RWPE1 (cell line): ENCODE results near the gene CAVIN1.

Experiments
- CTCF ChIA-PET: fragments of 350-600 bp; sonication (Branson Sonifier 250); formaldehyde crosslinking; extraction: SDS; loops from one replicate; lab custom pipeline; 2021; lab: Yijun Ruan, JAX
- POLR2A ChIA-PET: fragments of 400-600 bp; formaldehyde crosslinking; extraction: SDS; loops from one replicate; lab custom pipeline; 2020; ENCODE audit warnings: antibody characterized with exemption; ENCODE audit not compliant: low non-redundant PET; lab: Yijun Ruan, JAX
- DNase-seq: peaks from one replicate; pipeline ENCODE4 v3.0.0; 2012; ENCODE audit warnings: low spot score
- H3K27ac ChIP-seq: fragments of 450-650 bp; 2 replicates; pipeline ENCODE4 v1.5.1; 2017
- CTCF ChIP-seq: fragments of 450-650 bp; conservative IDR thresholded peaks from 2 replicates; pipeline ENCODE4 v1.5.1; 2017; ENCODE audit warnings: low read depth, mild to moderate bottlenecking

Gene CAVIN1

GRCh38 chr17:42422958-42423712 is at the start of gene CAVIN1:
TSS of gene CAVIN1 (minus strand) at chr17:42423256. CDS start at chr17:42423097, 159 bp downstream.
- CTCF ChIA-PET: interaction anchor here (0.5 to 1.5 kb wide), 6 partner anchors 17 to 1514 kb away, joined by 3 to 9 read pairs (median 4); partner anchors contain the start of gene NAGLU
- H3K27ac ChIP-seq: peak within 1 kb of the TSS; percentile 98
- POLR2A ChIA-PET: interaction anchor here (0.5 to 1.7 kb wide), 7 partner anchors 10 to 109 kb away, joined by 3 to 11 read pairs (median 6); partner anchors contain the start of gene STAT3
- TF ChIP-seq CTCF: no peak
- peak; percentile 99 for DNase-seq

- no peak for DNase-seq
- TF ChIP-seq CTCF: no peak
- no peak overlapping the region for H3K27ac ChIP-seq
- POLR2A ChIA-PET: no interaction called here
- CTCF ChIA-PET: no interaction called here
These were observed 44.8 kb upstream of the CAVIN1 start for GRCh38 chr17:42467889-42468288.

- CTCF ChIA-PET: no interaction called here
- no peak for TF ChIP-seq CTCF
- no peak for DNase-seq
- POLR2A ChIA-PET: no interaction called here
- H3K27ac ChIP-seq: no peak overlapping the region
These were observed 40.9 kb upstream of the CAVIN1 start for GRCh38 chr17:42463976-42464400.

- ChIA-PET CTCF (interaction anchor here (0.6 to 1.1 kb wide), 6 partner anchors 29 to 186 kb away, joined by 3 to 4 read pairs (median 3); no protein-coding TSS in a partner anchor), POLR2A (no interaction called here)
- no peak for TF ChIP-seq CTCF
- no peak overlapping the region for H3K27ac ChIP-seq
- no peak for DNase-seq
These were observed 37.3 kb upstream of the CAVIN1 start for GRCh38 chr17:42460371-42460770.

- peak; percentile 41 for DNase-seq
- POLR2A ChIA-PET: no interaction called here
- CTCF ChIA-PET: interaction anchor here (0.6 to 1.1 kb wide), 7 partner anchors 10 to 185 kb away, joined by 3 to 8 read pairs (median 3); no protein-coding TSS in a partner anchor
- no peak for TF ChIP-seq CTCF
- no peak overlapping the region for H3K27ac ChIP-seq
These were observed 36.8 kb upstream of the CAVIN1 start for GRCh38 chr17:42459801-42460281.

- CTCF ChIA-PET: interaction anchor here (0.6 to 1.1 kb wide), 6 partner anchors 10 to 279 kb away, joined by 3 to 8 read pairs (median 3); no protein-coding TSS in a partner anchor
- H3K27ac ChIP-seq: peak overlapping the region; percentile 91
- peak; percentile 63 for DNase-seq
- TF ChIP-seq CTCF: peak; percentile 66
- POLR2A ChIA-PET: interaction anchor here (0.5 kb wide), 1 partner anchor 36 kb away, joined by 3 read pairs; no protein-coding TSS in a partner anchor
These were observed 36.3 kb upstream of the CAVIN1 start for GRCh38 chr17:42459256-42459800.
